ENCODE data around the gene TMEM255A. TPM values are rescaled to one million over a fixed set of nuclear protein-coding genes. Genes with fewer than 3 reads are reported as not detected.

The TMEM255A gene
- total RNA-seq, 2 experiments from 2014 or later: not detected

GRCh38 chrX:120297923-120298322 lies 13.3 kb downstream of the TMEM255A start:
- H3K4me3 Mint-ChIP-seq: no peak overlapping the region
- no peaks in the 10 kb centered on the region for H3K27me3 Mint-ChIP-seq
- H3K27ac Mint-ChIP-seq: no peak overlapping the region
- intact Hi-C loops (cut with micrococcal nuclease): no loop called here
- H3K9me3 Mint-ChIP-seq: no peaks in the 10 kb centered on the region
- peaks cover 21% of the 10 kb centered on the region for H3K4me1 Mint-ChIP-seq (ENCODE audit: low read depth)
- CTCF ChIA-PET: interaction anchor here (1.4 kb wide), 1 partner anchor 13 kb away, joined by 5 read pairs; the partner anchor contains the start of gene TMEM255A
- DNase-seq (no peak), ATAC-seq (no peak)
- no peak for TF ChIP-seq CTCF (IDR thresholded peaks at IDR 0.05)
- POLR2A ChIA-PET: interaction anchor here (1.0 kb wide), 1 partner anchor 47 kb away, joined by 3 read pairs; no protein-coding TSS in a partner anchor
- no peaks in the 10 kb centered on the region for H3K36me3 Mint-ChIP-seq (ENCODE audit: low read depth)

- Mint-ChIP-seq H3K27me3 (no peaks in the 10 kb centered on the region), H3K27ac (no peak overlapping the region), H3K4me3 (no peak overlapping the region), H3K36me3 (ENCODE audit: low read depth) (no peaks in the 10 kb centered on the region), H3K9me3 (no peaks in the 10 kb centered on the region), H3K4me1 (ENCODE audit: low read depth) (peaks cover 10% of the 10 kb centered on the region)
- ChIA-PET POLR2A (no interaction called here), CTCF (interaction anchor here (1.8 kb wide), 1 partner anchor 14 kb away, joined by 6 read pairs; no protein-coding TSS in a partner anchor)
- ATAC-seq: no peak
- DNase-seq: no peak
- TF ChIP-seq CTCF (IDR thresholded peaks at IDR 0.05): no peak
- intact Hi-C loops (cut with micrococcal nuclease): no loop called here
Measured at GRCh38 chrX:120294651-120295050, 16.6 kb downstream of the TMEM255A start.

- H3K9me3 Mint-ChIP-seq: no peaks in the 10 kb centered on the region
- TF ChIP-seq CTCF (IDR thresholded peaks at IDR 0.05): no peak
- peaks cover 10% of the 10 kb centered on the region for H3K4me1 Mint-ChIP-seq (ENCODE audit: low read depth)
- H3K27ac Mint-ChIP-seq: no peak overlapping the region
- CTCF ChIA-PET: interaction anchor here (1.7 kb wide), 1 partner anchor 16 kb away, joined by 7 read pairs; no protein-coding TSS in a partner anchor
- DNase-seq: no peak
- no peak overlapping the region for H3K4me3 Mint-ChIP-seq
- no peaks in the 10 kb centered on the region for H3K27me3 Mint-ChIP-seq
- no peaks in the 10 kb centered on the region for H3K36me3 Mint-ChIP-seq (ENCODE audit: low read depth)
- POLR2A ChIA-PET: no interaction called here
- ATAC-seq: no peak
- intact Hi-C loops (cut with micrococcal nuclease): no loop called here
Measured at GRCh38 chrX:120293015-120293414, 18.2 kb downstream of the TMEM255A start.

DNA sequence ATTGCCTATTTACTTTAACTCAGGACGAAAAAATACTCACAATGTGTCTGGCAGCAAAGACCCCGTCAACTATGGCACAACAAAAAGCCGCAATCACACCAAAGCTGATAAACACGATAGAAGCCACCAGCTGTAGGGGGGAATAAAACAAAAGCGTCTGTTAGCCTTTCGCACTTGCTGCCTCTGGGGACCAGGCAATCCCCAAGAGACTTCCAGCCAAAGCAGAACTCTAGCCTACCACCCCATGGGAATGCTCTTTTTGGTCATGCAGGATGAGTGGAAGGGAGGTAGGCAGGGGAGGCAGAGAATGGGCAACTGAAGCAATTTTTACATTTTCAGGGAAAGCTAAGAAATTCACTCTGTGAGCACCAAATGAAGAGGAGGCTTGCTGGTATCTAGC lies 20.1 kb downstream of the TMEM255A start:
- no peaks in the 10 kb centered on the region for H3K9me3 Mint-ChIP-seq
- DNase-seq (no peak), ATAC-seq (no peak)
- no peaks in the 10 kb centered on the region for H3K36me3 Mint-ChIP-seq (ENCODE audit: low read depth)
- ChIA-PET POLR2A (no interaction called here), CTCF (no interaction called here)
- H3K27ac Mint-ChIP-seq: no peak overlapping the region
- no peak overlapping the region for H3K4me3 Mint-ChIP-seq
- TF ChIP-seq CTCF (IDR thresholded peaks at IDR 0.05): no peak
- H3K27me3 Mint-ChIP-seq: no peaks in the 10 kb centered on the region
- peaks cover 10% of the 10 kb centered on the region for H3K4me1 Mint-ChIP-seq (ENCODE audit: low read depth)
- intact Hi-C loops (cut with micrococcal nuclease): no loop called here

- CTCF ChIA-PET: interaction anchor here (0.8 to 1.6 kb wide), 2 partner anchors 19 to 76 kb away, joined by 3 to 6 read pairs; no protein-coding TSS in a partner anchor
- intact Hi-C loops (cut with micrococcal nuclease): no loop called here
- Mint-ChIP-seq H3K36me3 (ENCODE audit: low read depth) (no peaks in the 10 kb centered on the region), H3K9me3 (no peaks in the 10 kb centered on the region), H3K27me3 (no peaks in the 10 kb centered on the region), H3K4me1 (ENCODE audit: low read depth) (peaks cover 7% of the 10 kb centered on the region), H3K4me3 (no peak overlapping the region), H3K27ac (no peak overlapping the region)
- POLR2A ChIA-PET: no interaction called here
- no peak for DNase-seq
- ATAC-seq: no peak
- TF ChIP-seq CTCF (IDR thresholded peaks at IDR 0.05): no peak
Measured at GRCh38 chrX:120290107-120290506, 21.2 kb downstream of the TMEM255A start.

All from activated CD8-positive, alpha-beta T cell treated with anti-CD3 and anti-CD28 coated beads for 36 hours (primary cell).